ENCODE results near the gene SLITRK2. TPM values are rescaled to one million over a fixed set of nuclear protein-coding genes. Genes with fewer than 3 reads are reported as not detected.

The SLITRK2 gene
- total RNA-seq (2014; rRNA removed; shearing (Covaris generic)): not detected in 2 replicates

GRCh38 chrX:145817331-145818185 is at the start of gene SLITRK2:
TSS of gene SLITRK2 (plus strand) at chrX:145817829. CDS start at chrX:145822426, 4,597 bp downstream.
- peak; percentile 30 for DNase-seq (ENCODE audit: low read depth)

GRCh38 chrX:145773006-145773405 is 44.6 kb upstream of the SLITRK2 start:
- no peak for DNase-seq (ENCODE audit: low read depth)

- DNase-seq (ENCODE audit: low read depth): no peak
These were observed 25.3 kb upstream of the SLITRK2 start for GRCh38 chrX:145792281-145792680.

GRCh38 chrX:145803508-145803907 is 14.1 kb upstream of the SLITRK2 start:
- no peak for DNase-seq (ENCODE audit: low read depth)

GRCh38 chrX:145813081-145813480 is 4.5 kb upstream of the SLITRK2 start:
- DNase-seq (ENCODE audit: low read depth): no peak

GRCh38 chrX:145816601-145817315 is 871 bp upstream of the SLITRK2 start:
- DNase-seq (ENCODE audit: low read depth): no peak

- no peak for DNase-seq (ENCODE audit: low read depth)
These were observed 821 bp downstream of the SLITRK2 start for GRCh38 chrX:145818186-145819113.

GRCh38 chrX:145820825-145821224 is 3.2 kb downstream of the SLITRK2 start:
- no peak for DNase-seq (ENCODE audit: low read depth)

- DNase-seq (ENCODE audit: low read depth): peak; percentile 17
These were observed 3.8 kb downstream of the SLITRK2 start for GRCh38 chrX:145821291-145821897.

GRCh38 chrX:145821898-145822571 is 4.4 kb downstream of the SLITRK2 start:
- DNase-seq (ENCODE audit: low read depth): no peak

- DNase-seq (ENCODE audit: low read depth): no peak
These were observed 5.5 kb downstream of the SLITRK2 start for GRCh38 chrX:145823132-145823531.

GRCh38 chrX:145825896-145826295 is 8.3 kb downstream of the SLITRK2 start:
- no peak for DNase-seq (ENCODE audit: low read depth)

- DNase-seq (ENCODE audit: low read depth): no peak
These were observed 8.8 kb downstream of the SLITRK2 start for GRCh38 chrX:145826466-145826865.

- DNase-seq (ENCODE audit: low read depth): no peak
These were observed 15.2 kb downstream of the SLITRK2 start for GRCh38 chrX:145832796-145833195.

- DNase-seq (ENCODE audit: low read depth): no peak
These were observed 22.9 kb downstream of the SLITRK2 start for GRCh38 chrX:145840531-145840930.

- no peak for DNase-seq (ENCODE audit: low read depth)
These were observed 25.7 kb downstream of the SLITRK2 start for GRCh38 chrX:145843146-145843904.

- DNase-seq (ENCODE audit: low read depth): no peak
These were observed 27.3 kb downstream of the SLITRK2 start for GRCh38 chrX:145844886-145845285.

GRCh38 chrX:145848448-145848847 is 30.8 kb downstream of the SLITRK2 start:
- DNase-seq (ENCODE audit: low read depth): no peak

- no peak for DNase-seq (ENCODE audit: low read depth)
These were observed 31.2 kb downstream of the SLITRK2 start for GRCh38 chrX:145848857-145849256.

GRCh38 chrX:145853181-145853580 is 35.6 kb downstream of the SLITRK2 start:
- no peak for DNase-seq (ENCODE audit: low read depth)
